PC-9 (cell line): ENCODE measurements around the gene PTPN6. TPM values are rescaled to one million over a fixed set of nuclear protein-coding genes. Genes with fewer than 3 reads are reported as not detected.

Source experiments
- BruUV-seq: library from RNA; stranded (reverse); fragments of 400-500 nt; replicated peaks from 2 replicates; lab custom pipeline; 2021; lab: Mats Ljungman, UMichigan
- CTCF ChIA-PET: fragments of 300-600 bp; sonication (Branson Sonifier 250); formaldehyde crosslinking; loops from one replicate; lab custom pipeline; 2022; ENCODE audit warnings: antibody characterized with exemption; lab: Charles Lee
- POLR2A ChIA-PET: fragments of 300-600 bp; sonication (Branson Sonifier 250); formaldehyde crosslinking; loops from one replicate; lab custom pipeline; 2022; ENCODE audit warnings: antibody characterized with exemption; ENCODE audit not compliant: unreplicated experiment; lab: Charles Lee
- DNase-seq, 2 experiments: peaks; one replicate each; pipeline versions ENCODE4 v3.0.0 to v3.0.0-alpha.2; 2015 to 2022; ENCODE audit warnings: mixed read lengths in 1 of 2
- H2AFZ ChIP-seq: fragments of 200-600 bp; sonication (generic); 2 replicates; pipeline ENCODE4 v1.8.1; 2017; ENCODE audit warnings: antibody characterized with exemption
- H3F3A ChIP-seq: fragments of 200-600 bp; sonication (generic); 2 replicates; pipeline ENCODE4 v1.8.1; 2017; ENCODE audit warnings: antibody characterized with exemption, mild to moderate bottlenecking, low read depth; ENCODE audit not compliant: insufficient read depth
- H3K27ac ChIP-seq: fragments of 200-600 bp; sonication (generic); 2 replicates; pipeline ENCODE4 v1.6.1; 2016; ENCODE audit warnings: mixed run types
- H3K27me3 ChIP-seq: fragments of 200-600 bp; sonication (generic); 2 replicates; pipeline ENCODE4 v1.6.1; 2016; ENCODE audit warnings: low read depth, mixed run types; ENCODE audit not compliant: insufficient read depth
- H3K36me3 ChIP-seq: fragments of 200-600 bp; sonication (generic); 2 replicates; pipeline ENCODE4 v1.6.1; 2016; ENCODE audit warnings: low read depth, mixed run types
- H3K4me1 ChIP-seq: fragments of 200-600 bp; sonication (generic); replicated peaks from 2 replicates; pipeline ENCODE4 v1.6.1; 2016; ENCODE audit warnings: mixed run types; ENCODE audit not compliant: insufficient read depth
- H3K4me2 ChIP-seq: fragments of 200-600 bp; sonication (generic); 2 replicates; pipeline ENCODE4 v1.6.1; 2017; ENCODE audit warnings: mixed run types
- H3K4me3 ChIP-seq: fragments of 200-600 bp; sonication (generic); 2 replicates; pipeline ENCODE4 v1.6.1; 2016; ENCODE audit warnings: mixed run types
- H3K79me2 ChIP-seq: fragments of 200-600 bp; sonication (generic); 2 replicates; pipeline ENCODE4 v1.6.1; 2017; ENCODE audit warnings: low read depth, mixed run types
- H3K9me2 ChIP-seq: fragments of 200-600 bp; sonication (generic); 2 replicates; pipeline ENCODE4 v1.8.1; 2017; ENCODE audit warnings: mild to moderate bottlenecking; ENCODE audit not compliant: insufficient read depth
- H3K9me3 ChIP-seq: fragments of 200-600 bp; sonication (generic); 2 replicates; pipeline ENCODE4 v1.8.1; 2016; ENCODE audit warnings: low read depth; ENCODE audit not compliant: insufficient read depth
- H4K20me1 ChIP-seq: fragments of 200-600 bp; sonication (generic); 2 replicates; pipeline ENCODE4 v1.8.1; 2017; ENCODE audit not compliant: insufficient read depth
- EZH2 ChIP-seq: fragments of 200-600 bp; sonication (generic); IDR thresholded peaks from 2 replicates; pipeline ENCODE4 v1.8.0; 2017; ENCODE audit warnings: antibody characterized with exemption, low read depth
- intact Hi-C: fragments of 100-400 bp; cut with micrococcal nuclease; formaldehyde crosslinking; loops from one replicate; pipeline ENCODE4 v1.10.0; 2022; ENCODE audit not compliant: unreplicated experiment
- total RNA-seq: library from RNA; stranded (reverse); gene quantifications from 2 replicates; pipeline ENCODE4 v1.2.3, GENCODE V29; 2021
- TF ChIP-seq, protein P1 (sequence below): fragments of 200-600 bp; sonication (generic); conservative IDR thresholded peaks from 2 replicates; pipeline ENCODE4 v1.6.1; 2017; ENCODE audit warnings: mixed run types, antibody characterized with exemption, mild to moderate bottlenecking, moderate library complexity

PTPN6 gene
- total RNA-seq, 1 experiment from 2014 or later: 92.7 TPM

DNA sequence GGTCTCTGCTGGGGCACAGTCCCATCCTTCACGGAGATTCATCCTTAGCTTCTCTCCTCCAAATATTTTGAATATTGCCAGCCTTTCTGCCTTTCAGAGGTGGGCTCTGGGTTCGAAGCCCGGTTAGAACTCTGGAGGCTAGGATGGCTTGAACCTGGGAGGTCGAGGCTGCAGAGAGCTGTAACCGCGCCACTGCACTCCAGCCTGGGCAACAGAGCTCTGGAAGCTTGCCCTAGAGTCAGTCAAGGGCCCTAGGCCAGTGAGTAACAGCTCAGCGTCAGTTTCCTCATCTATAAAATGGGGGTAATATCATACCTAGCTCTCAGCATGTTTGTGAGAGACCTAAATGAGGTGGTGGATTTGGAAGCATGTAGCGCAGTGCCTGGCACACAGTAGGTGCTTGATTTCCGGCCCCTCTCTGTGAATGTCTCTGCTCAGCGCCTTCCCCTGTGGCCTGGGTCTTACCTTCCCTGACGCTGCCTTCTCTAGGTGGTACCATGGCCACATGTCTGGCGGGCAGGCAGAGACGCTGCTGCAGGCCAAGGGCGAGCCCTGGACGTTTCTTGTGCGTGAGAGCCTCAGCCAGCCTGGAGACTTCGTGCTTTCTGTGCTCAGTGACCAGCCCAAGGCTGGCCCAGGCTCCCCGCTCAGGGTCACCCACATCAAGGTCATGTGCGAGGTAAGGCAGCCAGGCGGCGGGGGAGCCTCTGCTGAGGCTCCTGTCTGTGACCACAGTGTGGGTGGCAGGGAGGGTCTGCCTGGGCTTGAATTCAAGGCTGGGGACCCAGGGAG lies 3.4 kb downstream of the PTPN6 start:
- H3K4me1 ChIP-seq: no peaks in the 10 kb centered on the region
- CTCF ChIA-PET: no interaction called here
- H3K27me3 ChIP-seq: no peaks in the 10 kb centered on the region
- no peaks in the 10 kb centered on the region for H4K20me1 ChIP-seq
- TF ChIP-seq, protein P1, sequence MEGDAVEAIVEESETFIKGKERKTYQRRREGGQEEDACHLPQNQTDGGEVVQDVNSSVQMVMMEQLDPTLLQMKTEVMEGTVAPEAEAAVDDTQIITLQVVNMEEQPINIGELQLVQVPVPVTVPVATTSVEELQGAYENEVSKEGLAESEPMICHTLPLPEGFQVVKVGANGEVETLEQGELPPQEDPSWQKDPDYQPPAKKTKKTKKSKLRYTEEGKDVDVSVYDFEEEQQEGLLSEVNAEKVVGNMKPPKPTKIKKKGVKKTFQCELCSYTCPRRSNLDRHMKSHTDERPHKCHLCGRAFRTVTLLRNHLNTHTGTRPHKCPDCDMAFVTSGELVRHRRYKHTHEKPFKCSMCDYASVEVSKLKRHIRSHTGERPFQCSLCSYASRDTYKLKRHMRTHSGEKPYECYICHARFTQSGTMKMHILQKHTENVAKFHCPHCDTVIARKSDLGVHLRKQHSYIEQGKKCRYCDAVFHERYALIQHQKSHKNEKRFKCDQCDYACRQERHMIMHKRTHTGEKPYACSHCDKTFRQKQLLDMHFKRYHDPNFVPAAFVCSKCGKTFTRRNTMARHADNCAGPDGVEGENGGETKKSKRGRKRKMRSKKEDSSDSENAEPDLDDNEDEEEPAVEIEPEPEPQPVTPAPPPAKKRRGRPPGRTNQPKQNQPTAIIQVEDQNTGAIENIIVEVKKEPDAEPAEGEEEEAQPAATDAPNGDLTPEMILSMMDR: no peak
- TF ChIP-seq EZH2: no peak
- H2AFZ ChIP-seq: no peak overlapping the region
- DNase-seq: no peak
- H3F3A ChIP-seq: no peaks in the 10 kb centered on the region
- POLR2A ChIA-PET: no interaction called here
- no peaks in the 10 kb centered on the region for H3K9me3 ChIP-seq
- no peaks in the 10 kb centered on the region for H3K9me2 ChIP-seq
- no peak overlapping the region for H3K4me3 ChIP-seq
- H3K4me2 ChIP-seq: no peak overlapping the region
- no peaks in the 10 kb centered on the region for H3K36me3 ChIP-seq
- BruUV-seq: no TSS peak
- H3K79me2 ChIP-seq: no peaks in the 10 kb centered on the region
- no peak overlapping the region for H3K27ac ChIP-seq
- intact Hi-C loops: no loop called here

DNA sequence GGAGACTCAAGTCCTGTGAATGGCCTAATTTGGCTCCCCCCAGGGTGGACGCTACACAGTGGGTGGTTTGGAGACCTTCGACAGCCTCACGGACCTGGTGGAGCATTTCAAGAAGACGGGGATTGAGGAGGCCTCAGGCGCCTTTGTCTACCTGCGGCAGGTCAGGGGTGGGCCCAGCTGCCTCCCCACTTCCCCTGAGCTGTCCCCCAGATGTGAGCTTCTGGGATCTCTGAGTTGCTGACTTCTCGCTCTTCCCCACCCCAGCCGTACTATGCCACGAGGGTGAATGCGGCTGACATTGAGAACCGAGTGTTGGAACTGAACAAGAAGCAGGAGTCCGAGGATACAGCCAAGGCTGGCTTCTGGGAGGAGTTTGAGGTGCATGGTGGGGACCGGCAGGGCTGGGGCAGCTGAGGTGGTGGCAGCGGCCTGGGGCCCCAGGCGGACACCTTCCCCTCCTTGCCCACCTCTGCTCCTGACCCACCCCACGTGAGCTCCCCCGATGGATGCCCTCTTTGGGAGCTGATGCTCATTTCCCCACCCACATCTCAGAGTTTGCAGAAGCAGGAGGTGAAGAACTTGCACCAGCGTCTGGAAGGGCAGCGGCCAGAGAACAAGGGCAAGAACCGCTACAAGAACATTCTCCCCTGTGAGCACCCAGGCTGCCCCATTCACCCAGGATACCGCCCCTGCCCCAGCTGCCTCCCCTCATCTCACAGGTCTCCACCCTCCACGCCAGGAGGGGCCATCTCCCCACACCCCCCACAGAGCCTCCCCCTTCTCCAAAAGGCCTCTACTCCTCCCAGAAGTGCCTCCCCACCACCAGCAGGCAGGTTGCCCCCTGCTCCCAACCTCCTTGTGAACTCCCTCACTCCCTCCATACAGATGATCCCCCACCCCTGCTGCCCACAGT lies 4.2 kb downstream of the PTPN6 start:
- Histone ChIP-seq H3K4me1 (peaks cover 6% of the 10 kb centered on the region), H3K9me3 (no peaks in the 10 kb centered on the region), H3K79me2 (no peaks in the 10 kb centered on the region), H3K36me3 (no peaks in the 10 kb centered on the region), H3K4me3 (no peak overlapping the region), H3F3A (peaks cover 2% of the 10 kb centered on the region; the same call in 1 of the 2 replicates), H3K4me2 (no peak overlapping the region), H2AFZ (no peak overlapping the region), H3K27ac (no peak overlapping the region), H4K20me1 (no peaks in the 10 kb centered on the region), H3K9me2 (no peaks in the 10 kb centered on the region), H3K27me3 (no peaks in the 10 kb centered on the region)
- ChIA-PET POLR2A (no interaction called here), CTCF (no interaction called here)
- BruUV-seq: no TSS peak
- no peak for TF ChIP-seq EZH2
- TF ChIP-seq, protein P1: no peak
- DNase-seq: no peak
- intact Hi-C loops: no loop called here

DNA sequence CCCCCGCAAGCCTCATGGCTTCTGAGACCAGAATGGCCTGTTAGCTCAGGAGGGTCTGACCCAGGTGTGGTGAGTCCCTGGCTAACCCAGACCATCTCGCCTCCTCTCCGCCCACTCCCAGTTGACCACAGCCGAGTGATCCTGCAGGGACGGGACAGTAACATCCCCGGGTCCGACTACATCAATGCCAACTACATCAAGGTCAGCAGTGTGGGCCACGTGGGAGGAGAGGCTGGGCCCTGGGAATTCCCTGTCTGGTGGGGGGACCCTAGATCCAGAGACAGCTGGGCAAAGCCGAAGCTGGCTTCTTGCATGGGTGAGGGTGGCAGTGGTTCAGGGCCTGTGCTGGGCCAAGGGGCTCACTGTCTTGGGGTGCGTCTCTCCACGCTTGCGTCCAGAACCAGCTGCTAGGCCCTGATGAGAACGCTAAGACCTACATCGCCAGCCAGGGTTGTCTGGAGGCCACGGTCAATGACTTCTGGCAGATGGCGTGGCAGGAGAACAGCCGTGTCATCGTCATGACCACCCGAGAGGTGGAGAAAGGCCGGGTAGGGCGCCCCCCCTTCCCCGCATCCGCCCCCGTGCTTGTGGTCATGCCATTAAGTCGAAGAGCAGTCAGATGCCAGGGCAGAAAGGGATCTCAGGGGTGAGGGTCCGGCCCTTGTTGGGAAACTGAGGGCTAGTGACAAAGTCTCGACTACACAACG lies 5.0 kb downstream of the PTPN6 start:
- Histone ChIP-seq H3K27me3 (no peaks in the 10 kb centered on the region), H3K4me1 (peaks cover 14% of the 10 kb centered on the region), H3K9me2 (no peaks in the 10 kb centered on the region), H2AFZ (no peak overlapping the region), H3K27ac (no peak overlapping the region), H4K20me1 (no peaks in the 10 kb centered on the region), H3F3A (peaks cover 11% of the 10 kb centered on the region; the same call in 1 of the 2 replicates), H3K4me2 (no peak overlapping the region), H3K79me2 (no peaks in the 10 kb centered on the region), H3K36me3 (no peaks in the 10 kb centered on the region), H3K4me3 (no peak overlapping the region), H3K9me3 (no peaks in the 10 kb centered on the region)
- TF ChIP-seq EZH2: no peak
- TF ChIP-seq, protein P1: no peak
- intact Hi-C loops: no loop called here
- ChIA-PET CTCF (no interaction called here), POLR2A (no interaction called here)
- no TSS peak for BruUV-seq
- no peak for DNase-seq
